HEK293T (cell line): ENCODE results near the gene PTTG1IP.

Source experiments
- CTCF ChIA-PET: fragments of 350-600 bp; formaldehyde crosslinking; extraction: SDS; loops from one replicate; lab custom pipeline; 2021; ENCODE audit warnings: antibody characterized with exemption, inconsistent platforms; lab: Yijun Ruan, JAX
- POLR2A ChIA-PET: fragments of 350-600 bp; formaldehyde crosslinking; extraction: SDS; loops from one replicate; lab custom pipeline; 2020; ENCODE audit warnings: antibody characterized with exemption, inconsistent platforms; lab: Yijun Ruan, JAX
- DNase-seq: peaks from one replicate; pipeline ENCODE4 v3.0.0; 2012; ENCODE audit warnings: mixed read lengths; ENCODE audit errors: extremely low spot score
- ARNT ChIP-seq: fragments of 450-650 bp; IDR thresholded peaks from 2 replicates; pipeline ENCODE4 v1.6.1; 2017; ENCODE audit warnings: mild to moderate bottlenecking
- BHLHE40 ChIP-seq: fragments of 450-650 bp; IDR thresholded peaks from 2 replicates; pipeline ENCODE4 v1.6.1; 2016; ENCODE audit warnings: mild to moderate bottlenecking, moderate library complexity, borderline replicate concordance
- CTBP1 ChIP-seq: fragments of 450-650 bp; IDR thresholded peaks from 2 replicates; pipeline ENCODE4 v1.6.1; 2016; ENCODE audit warnings: borderline replicate concordance
- ELF4 ChIP-seq: fragments of 450-650 bp; IDR thresholded peaks from 2 replicates; pipeline ENCODE4 v1.6.1; 2017; ENCODE audit warnings: antibody characterized with exemption
- FOXA1 ChIP-seq: fragments of 450-650 bp; IDR thresholded peaks from 2 replicates; pipeline ENCODE4 v1.6.1; 2016; ENCODE audit warnings: mild to moderate bottlenecking
- FOXK2 ChIP-seq: fragments of 450-650 bp; IDR thresholded peaks from 2 replicates; pipeline ENCODE4 v1.6.1; 2016; ENCODE audit warnings: mild to moderate bottlenecking
- FOXM1 ChIP-seq: fragments of 450-650 bp; IDR thresholded peaks from 2 replicates; pipeline ENCODE4 v1.6.1; 2017; ENCODE audit warnings: mild to moderate bottlenecking, borderline replicate concordance
- HDGF ChIP-seq: fragments of 450-650 bp; IDR thresholded peaks from 2 replicates; pipeline ENCODE4 v1.6.1; 2017; ENCODE audit warnings: antibody characterized with exemption, borderline replicate concordance
- L3MBTL2 ChIP-seq: fragments of 450-650 bp; conservative IDR thresholded peaks from 2 replicates; pipeline ENCODE4 v1.6.1; 2016; ENCODE audit warnings: mild to moderate bottlenecking
- LEF1 ChIP-seq: fragments of 450-650 bp; IDR thresholded peaks from 2 replicates; pipeline ENCODE4 v1.6.1; 2017; ENCODE audit warnings: mild to moderate bottlenecking, borderline replicate concordance
- NFRKB ChIP-seq: fragments of 450-650 bp; IDR thresholded peaks from 2 replicates; pipeline ENCODE4 v1.6.1; 2016; ENCODE audit warnings: mild to moderate bottlenecking, moderate library complexity
- PKNOX1 ChIP-seq: fragments of 450-650 bp; IDR thresholded peaks from 2 replicates; pipeline ENCODE4 v1.6.1; 2016
- SP1 ChIP-seq: fragments of 450-650 bp; IDR thresholded peaks from 2 replicates; pipeline ENCODE4 v1.6.1; 2017
- SUZ12 ChIP-seq: fragments of 450-650 bp; IDR thresholded peaks from 2 replicates; pipeline ENCODE4 v1.6.1; 2016; ENCODE audit warnings: mild to moderate bottlenecking
- TARDBP ChIP-seq: fragments of 450-650 bp; IDR thresholded peaks from 2 replicates; pipeline ENCODE4 v1.6.1; 2016
- ZNF384 ChIP-seq: fragments of 450-650 bp; IDR thresholded peaks from 2 replicates; pipeline ENCODE4 v1.6.1; 2016

Gene PTTG1IP

GRCh38 chr21:44838951-44839350, 34.5 kb downstream of the PTTG1IP start:
- ChIA-PET CTCF (no interaction called here), POLR2A (no interaction called here)
- DNase-seq: no peak
- TF ChIP-seq BHLHE40 (no peak), CTBP1 (no peak), L3MBTL2 (no peak)

GRCh38 chr21:44838039-44838895, 35.2 kb downstream of the PTTG1IP start:
- ChIA-PET CTCF (no interaction called here), POLR2A (no interaction called here)
- no peak for DNase-seq
- no peak for TF ChIP-seq SUZ12
- no peak for TF ChIP-seq FOXM1

GRCh38 chr21:44837537-44837936, 36.0 kb downstream of the PTTG1IP start:
- TF ChIP-seq NFRKB (no peak), LEF1 (no peak), CTBP1 (no peak)
- DNase-seq: no peak
- CTCF ChIA-PET: no interaction called here
- POLR2A ChIA-PET: no interaction called here

GRCh38 chr21:44836666-44837471, 36.6 kb downstream of the PTTG1IP start:
- 0 out of 2 replicates have a peak, but pooled peaks have one; percentile 18 for TF ChIP-seq L3MBTL2
- TF ChIP-seq ELF4: no peak
- no peak for TF ChIP-seq ARNT
- CTCF ChIA-PET: no interaction called here
- POLR2A ChIA-PET: no interaction called here
- DNase-seq: no peak

- TF ChIP-seq LEF1 (no peak), PKNOX1 (0 out of 2 replicates have a peak, but pooled peaks have one; percentile 2)
- no peak for DNase-seq
- CTCF ChIA-PET: no interaction called here
- POLR2A ChIA-PET: no interaction called here
These were observed 37.2 kb downstream of the PTTG1IP start for GRCh38 chr21:44836349-44836665.

GRCh38 chr21:44835647-44835973, 37.9 kb downstream of the PTTG1IP start:
- ChIA-PET POLR2A (no interaction called here), CTCF (no interaction called here)
- TF ChIP-seq L3MBTL2 (no peak), PKNOX1 (no peak), FOXA1 (no peak), HDGF (no peak), LEF1 (no peak), CTBP1 (no peak), FOXK2 (no peak), NFRKB (no peak), ARNT (no peak), BHLHE40 (no peak), ZNF384 (no peak), SUZ12 (no peak), SP1 (no peak), FOXM1 (no peak), TARDBP (no peak), ELF4 (no peak)
- DNase-seq: no peak

- POLR2A ChIA-PET: no interaction called here
- no peak for DNase-seq
- CTCF ChIA-PET: no interaction called here
- TF ChIP-seq ELF4 (no peak), BHLHE40 (no peak), CTBP1 (no peak), PKNOX1 (no peak), FOXM1 (no peak), ZNF384 (no peak), FOXK2 (no peak), TARDBP (no peak), NFRKB (no peak), FOXA1 (no peak), SUZ12 (no peak), LEF1 (no peak), HDGF (no peak), L3MBTL2 (no peak), SP1 (no peak), ARNT (no peak)
These were observed 38.4 kb downstream of the PTTG1IP start for GRCh38 chr21:44834951-44835646.
